IMR-90 (cell line): ENCODE results near the gene PATJ. TPM values are rescaled to one million over a fixed set of nuclear protein-coding genes. Genes with fewer than 3 reads are reported as not detected.
"Not testable (repeated sequence)": the region's sequence is repeated elsewhere in the genome, so short reads cannot be mapped to it uniquely, and the experiment has no call there.

ENCODE experiments used
- ATAC-seq: fragments of 200-7000 bp; cut with Tn5 transposase; 2 replicates; pipeline ENCODE4 v1.9.1; 2020; ENCODE audit warnings: low read depth, mild to moderate bottlenecking, moderate library complexity
- BruUV-seq: library from RNA; stranded (reverse); fragments of 400-500 nt; replicated peaks from 2 replicates; lab custom pipeline; 2021; lab: Mats Ljungman, UMichigan
- CTCF ChIA-PET: fragments of 300-600 bp; formaldehyde crosslinking; extraction: SDS; loops from one replicate; lab custom pipeline; 2021; ENCODE audit warnings: antibody characterized with exemption; lab: Yijun Ruan, JAX
- POLR2A ChIA-PET: fragments of 300-600 bp; sonication (Branson Sonifier 250); formaldehyde crosslinking; loops from one replicate; lab custom pipeline; 2022; ENCODE audit warnings: antibody characterized with exemption; ENCODE audit not compliant: unreplicated experiment; lab: Charles Lee
- DNase-seq: peaks from one replicate; pipeline ENCODE4 v3.0.0; 2013
- H2AFZ ChIP-seq: replicated peaks from 2 replicates; pipeline ENCODE3; 2013; ENCODE audit warnings: low read length, mild to moderate bottlenecking; ENCODE audit not compliant: poor library complexity
- H2AK5ac ChIP-seq: 2 replicates; pipeline ENCODE4 v1.6.1; 2013; ENCODE audit warnings: low read depth, low read length, inconsistent platforms
- H2AK9ac ChIP-seq: replicated peaks from 2 replicates; pipeline ENCODE3; 2013; ENCODE audit warnings: mild to moderate bottlenecking, low read depth, low read length, moderate library complexity; ENCODE audit not compliant: poor library complexity
- H2BK120ac ChIP-seq: 2 replicates; pipeline ENCODE4 v1.6.1; 2013; ENCODE audit warnings: low read depth, low read length, inconsistent platforms
- H2BK15ac ChIP-seq: 3 replicates; pipeline ENCODE4 v1.6.1; 2013; ENCODE audit warnings: low read depth, low read length, inconsistent platforms
- H2BK20ac ChIP-seq: 2 replicates; pipeline ENCODE4 v1.6.1; 2013; ENCODE audit warnings: low read depth, mild to moderate bottlenecking, inconsistent platforms, low read length, moderate library complexity
- H2BK5ac ChIP-seq: 2 replicates; pipeline ENCODE4 v1.6.1; 2013; ENCODE audit warnings: mild to moderate bottlenecking, low read depth, low read length, inconsistent platforms; ENCODE audit not compliant: poor library complexity, severe bottlenecking
- H3K14ac ChIP-seq: replicated peaks from 2 replicates; pipeline ENCODE4 v1.6.1; 2013; ENCODE audit warnings: low read depth, low read length, inconsistent platforms
- H3K18ac ChIP-seq: 2 replicates; pipeline ENCODE4 v1.6.1; 2013; ENCODE audit warnings: low read depth, low read length, control low read depth
- H3K23ac ChIP-seq: 2 replicates; pipeline ENCODE4 v1.6.1; 2013; ENCODE audit warnings: low read depth, low read length, inconsistent platforms
- H3K27ac ChIP-seq: 2 replicates; pipeline ENCODE4 v1.5.1; 2013; ENCODE audit warnings: mild to moderate bottlenecking, control low read depth, low read length; ENCODE audit not compliant: insufficient read depth
- H3K27me3 ChIP-seq: 2 replicates; pipeline ENCODE4 v1.6.1; 2013; ENCODE audit warnings: low read length; ENCODE audit not compliant: control insufficient read depth, insufficient read depth
- H3K36me3 ChIP-seq: 2 replicates; pipeline ENCODE4 v1.6.1; 2013; ENCODE audit warnings: low read length, mixed read lengths; ENCODE audit not compliant: control insufficient read depth, insufficient read depth
- H3K4ac ChIP-seq: 2 replicates; pipeline ENCODE4 v1.6.1; 2013; ENCODE audit warnings: low read depth, low read length, inconsistent platforms
- H3K4me1 ChIP-seq: 2 replicates; pipeline ENCODE4 v1.6.1; 2013; ENCODE audit warnings: low read length, mixed read lengths; ENCODE audit not compliant: control insufficient read depth, insufficient read depth
- H3K4me2 ChIP-seq: 2 replicates; pipeline ENCODE4 v1.6.1; 2013; ENCODE audit warnings: low read depth, mild to moderate bottlenecking, control low read depth, low read length, moderate library complexity
- H3K4me3 ChIP-seq: 2 replicates; pipeline ENCODE4 v1.5.1; 2013; ENCODE audit warnings: low read depth, mild to moderate bottlenecking, control low read depth, low read length, moderate library complexity; ENCODE audit not compliant: insufficient read depth
- H3K56ac ChIP-seq: 2 replicates; pipeline ENCODE4 v1.6.1; 2013; ENCODE audit warnings: low read length, inconsistent platforms; ENCODE audit not compliant: insufficient read depth; ENCODE audit errors: extremely low read depth
- H3K79me1 ChIP-seq, 2 experiments: 2 replicates each; pipeline ENCODE4 v1.6.1; 2013; ENCODE audit warnings: low read length in 2 of 2, inconsistent platforms in 1 of 2, low read depth in 1 of 2
- H3K9ac ChIP-seq: 2 replicates; pipeline ENCODE4 v1.6.1; 2013; ENCODE audit warnings: low read depth, low read length, control low read depth
- H3K9me1 ChIP-seq: 2 replicates; pipeline ENCODE4 v1.6.1; 2013; ENCODE audit warnings: low read length, inconsistent platforms; ENCODE audit not compliant: insufficient read depth
- H3K9me3 ChIP-seq: 2 replicates; pipeline ENCODE4 v1.6.1; 2013; ENCODE audit warnings: low read length; ENCODE audit not compliant: control insufficient read depth, insufficient read depth
- H4K20me1 ChIP-seq: 2 replicates; pipeline ENCODE4 v1.6.1; 2013; ENCODE audit warnings: low read length, inconsistent platforms; ENCODE audit not compliant: insufficient read depth
- H4K5ac ChIP-seq: 2 replicates; pipeline ENCODE4 v1.6.1; 2013; ENCODE audit warnings: mild to moderate bottlenecking, low read depth, low read length, control low read depth
- H4K8ac ChIP-seq, 2 experiments: 2 replicates each; pipeline ENCODE4 v1.6.1; 2013; ENCODE audit warnings: low read depth in 2 of 2, low read length in 2 of 2, control low read depth in 1 of 2, inconsistent platforms in 1 of 2
- H4K91ac ChIP-seq: 2 replicates; pipeline ENCODE4 v1.6.1; 2013; ENCODE audit warnings: low read depth, low read length, inconsistent platforms; ENCODE audit not compliant: insufficient read depth
- MAFK ChIP-seq: IDR thresholded peaks from 2 replicates; pipeline ENCODE4 v1.6.1; 2012; ENCODE audit warnings: low read depth, low read length, improper control_type of control experiment
- RAD21 ChIP-seq: IDR thresholded peaks from 2 replicates; pipeline ENCODE4 v1.6.1; 2012; ENCODE audit warnings: low read length, improper control_type of control experiment
- SMC3 ChIP-seq: fragments of 150-350 bp; IDR thresholded peaks from 2 replicates; pipeline ENCODE4 v1.6.1; 2016; ENCODE audit warnings: low read depth, mild to moderate bottlenecking, antibody characterized with exemption, low read length, moderate library complexity
- WGBS, 2 experiments: methylation state at CpG; one replicate each; pipeline versions ENCODE4 v1.1.5 to v1.1.7; 2013; ENCODE audit warnings: missing lambda C conversion rate in 2 of 2; ENCODE audit not compliant: insufficient read length in 1 of 2; ENCODE audit errors: extremely low coverage in 2 of 2; 5-methylcytosine and 5-hydroxymethylcytosine counted together
- dilution Hi-C: fragments of 300-500 bp; cut with HindIII; formaldehyde crosslinking; loops from one replicate; pipeline ENCODE4 v1.14.3; 2018; ENCODE audit warnings: low sequenced_read_pairs; ENCODE audit not compliant: unreplicated experiment
- in situ Hi-C: fragments of 300-500 bp; cut with MboI; formaldehyde crosslinking; loops from 3 replicates; pipeline ENCODE4 v1.14.3; 2019; ENCODE audit warnings: low sequenced_read_pairs, inconsistent platforms, mixed read lengths
- intact Hi-C: fragments of 100-400 bp; cut with micrococcal nuclease; formaldehyde crosslinking; loops from 2 replicates; pipeline ENCODE4 v1.10.0; 2022
- polyA plus RNA-seq, 3 experiments: library from polyadenylated mRNA; depleted of rRNA; stranded (reverse); fragments of >200 nt; gene quantifications; 2 replicates each; pipeline ENCODE4 v1.2.3, GENCODE V29; 2012; ENCODE audit warnings: low replicate concordance in 1 of 3
- total RNA-seq: library from RNA; depleted of rRNA; stranded (reverse); fragments of >200 nt; gene quantifications from 2 replicates; pipeline ENCODE4 v1.2.3, GENCODE V29; 2012
- TF ChIP-seq, protein P1 (sequence below): fragments of 150-350 bp; IDR thresholded peaks from 2 replicates; pipeline ENCODE4 v1.6.1; 2017; ENCODE audit warnings: mild to moderate bottlenecking, antibody characterized with exemption, low read length, low read depth

The PATJ gene
- total and polyA plus RNA-seq, 2 of the 4 experiments (the other 2 are of a cell fraction): 2.0 to 3.4 TPM

DNA sequence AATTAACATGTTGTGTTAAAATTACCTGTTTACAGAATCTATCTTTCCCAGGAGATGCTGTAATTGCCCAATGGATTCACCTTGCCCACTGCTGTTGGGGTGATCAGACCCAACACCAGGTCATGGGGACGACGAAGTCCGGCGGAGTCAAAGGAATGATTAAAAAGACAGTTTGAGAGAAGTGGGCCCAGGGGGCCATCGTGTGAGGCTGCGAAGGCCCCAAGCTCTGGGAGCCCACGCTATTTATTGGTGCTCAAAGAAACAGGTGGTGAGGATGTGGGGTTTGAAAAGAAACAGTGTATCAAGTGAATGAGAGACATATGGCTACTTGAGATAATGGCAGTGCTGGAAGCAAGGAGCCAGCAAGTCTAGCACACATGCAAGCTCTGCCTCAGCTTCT lies 436.1 kb downstream of the PATJ start:
- no peak overlapping the region for H2AFZ ChIP-seq
- no peaks in the 10 kb centered on the region for H3K9me1 ChIP-seq
- H3K27ac ChIP-seq: no peak overlapping the region
- H3K56ac ChIP-seq: no peak overlapping the region
- no peak overlapping the region for H3K14ac ChIP-seq
- H3K9me3 ChIP-seq: no peaks in the 10 kb centered on the region
- no peaks in the 10 kb centered on the region for H3K79me1 ChIP-seq
- H2BK120ac ChIP-seq: no peak overlapping the region
- H2BK20ac ChIP-seq: no peak overlapping the region
- no peaks in the 10 kb centered on the region; the same call in 1 of the 2 replicates for H3K27me3 ChIP-seq
- H4K20me1 ChIP-seq: no peaks in the 10 kb centered on the region
- no TSS peak for BruUV-seq
- H3K4me3 ChIP-seq: no peak overlapping the region
- H2BK5ac ChIP-seq: no peak overlapping the region
- no peak overlapping the region for H3K23ac ChIP-seq
- no peak overlapping the region for H2AK9ac ChIP-seq
- TF ChIP-seq, protein P1, sequence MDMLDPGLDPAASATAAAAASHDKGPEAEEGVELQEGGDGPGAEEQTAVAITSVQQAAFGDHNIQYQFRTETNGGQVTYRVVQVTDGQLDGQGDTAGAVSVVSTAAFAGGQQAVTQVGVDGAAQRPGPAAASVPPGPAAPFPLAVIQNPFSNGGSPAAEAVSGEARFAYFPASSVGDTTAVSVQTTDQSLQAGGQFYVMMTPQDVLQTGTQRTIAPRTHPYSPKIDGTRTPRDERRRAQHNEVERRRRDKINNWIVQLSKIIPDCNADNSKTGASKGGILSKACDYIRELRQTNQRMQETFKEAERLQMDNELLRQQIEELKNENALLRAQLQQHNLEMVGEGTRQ: no peak
- TF ChIP-seq SMC3 (no peak), RAD21 (no peak), MAFK (no peak)
- H3K4me1 ChIP-seq: no peaks in the 10 kb centered on the region
- no peak overlapping the region for H3K9ac ChIP-seq
- no peak overlapping the region for H4K5ac ChIP-seq
- no peak for ATAC-seq
- no peak overlapping the region for H3K18ac ChIP-seq
- POLR2A ChIA-PET: no interaction called here
- H4K8ac ChIP-seq: no peak overlapping the region
- no peak overlapping the region for H2AK5ac ChIP-seq
- no peaks in the 10 kb centered on the region for H3K36me3 ChIP-seq
- WGBS, 2 experiments: 76% methylated on average over 4 of the region's 7 CpGs; no CpG with 5 or more reads in 1 of the 2 experiments
- no peak overlapping the region for H3K4me2 ChIP-seq
- CTCF ChIA-PET: no interaction called here
- H2BK15ac ChIP-seq: no peak overlapping the region
- no peak overlapping the region for H4K91ac ChIP-seq
- intact Hi-C loops (no loop called here), in situ Hi-C loops (loop anchor here (5.0 to 25.0 kb wide), 2 partner anchors 229 to 559 kb away; no protein-coding TSS in a partner anchor), dilution Hi-C loops (no loop called here)
- H3K4ac ChIP-seq: no peak overlapping the region
- no peak for DNase-seq

DNA sequence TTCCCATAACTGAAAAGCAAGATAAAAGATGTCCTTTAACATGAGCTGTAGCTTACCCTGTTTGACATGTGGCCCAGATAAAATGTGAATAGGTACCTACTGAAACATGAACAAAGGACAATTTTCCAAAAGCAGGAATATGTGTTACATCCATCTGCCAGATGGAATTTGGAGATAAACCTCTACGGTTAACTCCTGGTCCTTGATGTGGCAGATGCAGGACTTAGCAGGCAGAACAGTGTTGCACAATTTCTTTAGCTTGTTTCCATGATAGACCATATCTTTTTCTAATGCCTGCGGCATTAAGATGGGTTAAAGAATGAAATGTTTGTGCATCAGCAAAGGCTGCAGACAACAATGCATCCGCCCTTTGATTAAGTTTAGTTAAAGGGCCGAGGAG lies 437.8 kb downstream of the PATJ start:
- 80% methylated on average over 1 of the region's 4 CpGs; no CpG with 5 or more reads in 1 of the 2 experiments for WGBS, 2 experiments
- POLR2A ChIA-PET: not testable (repeated sequence)

More for the DNA sequence above, 437.8 kb downstream of the PATJ start:
- H3K14ac ChIP-seq, H3K4ac ChIP-seq, ATAC-seq, H2AK5ac ChIP-seq, H3K4me1 ChIP-seq, H4K91ac ChIP-seq, H2AK9ac ChIP-seq, H3K9ac ChIP-seq, H2BK15ac ChIP-seq, DNase-seq, H2AFZ ChIP-seq, H3K9me3 ChIP-seq, H2BK20ac ChIP-seq, H3K4me3 ChIP-seq, H3K23ac ChIP-seq, H2BK5ac ChIP-seq, H4K20me1 ChIP-seq, H2BK120ac ChIP-seq, intact Hi-C loops, H4K8ac ChIP-seq, dilution Hi-C loops, CTCF ChIA-PET, H3K79me1 ChIP-seq, H3K18ac ChIP-seq, H3K9me1 ChIP-seq, H3K56ac ChIP-seq, H3K4me2 ChIP-seq, H3K27me3 ChIP-seq, H3K27ac ChIP-seq, H4K5ac ChIP-seq, H3K36me3 ChIP-seq, BruUV-seq: not testable (repeated sequence)
- in situ Hi-C loops: loop anchor here (25.0 kb wide), 1 partner anchor 557 kb away; no protein-coding TSS in a partner anchor
